H7 (cell line): ENCODE results near the gene PBRM1. TPM values are rescaled to one million over a fixed set of nuclear protein-coding genes. Genes with fewer than 3 reads are reported as not detected.
"Not testable (repeated sequence)": the region's sequence is repeated elsewhere in the genome, so short reads cannot be mapped to it uniquely, and the experiment has no call there.

Experiments used
- DNase-seq: peaks from one replicate; pipeline ENCODE4 v3.0.0; 2012
- H3K27me3 ChIP-seq: 2 replicates; pipeline ENCODE4 v1.6.0; 2011; ENCODE audit warnings: mild to moderate bottlenecking, low read length; ENCODE audit not compliant: control insufficient read depth, insufficient read depth
- H3K36me3 ChIP-seq: replicated peaks from 2 replicates; pipeline ENCODE4 v1.5.1; 2011; ENCODE audit warnings: low read length; ENCODE audit not compliant: control insufficient read depth, insufficient read depth
- H3K4me3 ChIP-seq: 2 replicates; pipeline ENCODE4 v1.5.1; 2011; ENCODE audit warnings: low read depth, mild to moderate bottlenecking, control low read depth, low read length, moderate library complexity; ENCODE audit not compliant: insufficient read depth
- total RNA-seq: library from RNA; depleted of rRNA; stranded (reverse); fragments of >200 nt; shearing (Covaris generic); gene quantifications from 2 replicates; pipeline ENCODE4 v1.2.3, GENCODE V29; 2014; rRNA removed

PBRM1 gene
- 29.1 and 39.6 TPM in 2 replicates for total RNA-seq

DNA sequence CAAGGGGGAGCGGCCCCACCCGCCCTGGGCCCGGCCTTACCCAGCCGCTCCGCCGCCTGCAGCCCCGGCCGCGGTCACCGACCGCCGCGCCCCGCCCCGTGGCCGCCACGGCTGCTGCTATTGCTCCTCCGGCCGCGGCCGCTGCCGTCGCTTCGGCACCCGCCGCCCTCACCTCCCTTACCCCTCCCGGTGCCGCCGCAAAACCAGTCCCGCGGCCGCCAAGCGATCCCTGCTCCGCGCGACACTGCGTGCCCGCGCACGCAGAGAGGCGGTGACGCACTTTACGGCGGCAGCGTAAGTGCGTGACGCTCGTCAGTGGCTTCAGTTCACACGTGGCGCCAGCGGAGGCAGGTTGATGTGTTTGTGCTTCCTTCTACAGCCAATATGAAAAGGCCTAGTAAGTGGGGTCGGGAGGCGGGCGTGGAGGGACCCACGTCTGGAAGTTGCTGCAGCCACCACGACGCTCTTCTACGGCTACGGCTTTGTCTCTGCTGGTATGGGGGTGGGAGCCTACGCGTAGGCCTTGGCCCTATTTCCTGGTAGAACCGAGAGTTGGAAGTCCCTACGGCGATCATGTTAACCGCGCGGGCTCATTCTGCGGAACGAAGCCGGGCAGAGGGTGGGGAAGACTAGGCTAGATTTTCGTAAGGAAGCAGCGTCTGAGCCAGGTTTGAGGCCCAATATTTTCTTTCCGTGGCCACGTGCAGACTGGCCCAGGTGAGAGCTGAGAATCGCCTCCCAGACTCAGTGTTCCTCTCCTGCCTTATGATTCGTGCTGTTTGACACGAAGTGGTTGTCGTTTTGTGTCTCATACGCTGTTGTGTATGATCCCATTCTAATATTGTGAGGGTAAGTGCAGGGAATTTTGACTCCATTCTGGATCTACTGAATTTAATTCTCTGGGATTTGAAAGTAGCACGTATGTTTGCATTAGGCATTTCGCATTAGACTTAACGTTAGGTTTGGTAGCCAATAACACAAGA is at the start of gene PBRM1, which contains the start of gene GNL3:
Gene PBRM1, minus strand, starts transcription at position 205 of the 983 bp plus-strand sequence.
Gene GNL3, plus strand, starts transcription at position 324 of the 983 bp plus-strand sequence. Its CDS starts 61 bp downstream, at position 385.
- H3K4me3 ChIP-seq = peak within 1 kb of the TSS; percentile 87
- H3K36me3 ChIP-seq = peaks cover 39% of the 10 kb centered on the region
- DNase-seq = peak; percentile 96
- no peaks in the 10 kb centered on the region for H3K27me3 ChIP-seq

DNA sequence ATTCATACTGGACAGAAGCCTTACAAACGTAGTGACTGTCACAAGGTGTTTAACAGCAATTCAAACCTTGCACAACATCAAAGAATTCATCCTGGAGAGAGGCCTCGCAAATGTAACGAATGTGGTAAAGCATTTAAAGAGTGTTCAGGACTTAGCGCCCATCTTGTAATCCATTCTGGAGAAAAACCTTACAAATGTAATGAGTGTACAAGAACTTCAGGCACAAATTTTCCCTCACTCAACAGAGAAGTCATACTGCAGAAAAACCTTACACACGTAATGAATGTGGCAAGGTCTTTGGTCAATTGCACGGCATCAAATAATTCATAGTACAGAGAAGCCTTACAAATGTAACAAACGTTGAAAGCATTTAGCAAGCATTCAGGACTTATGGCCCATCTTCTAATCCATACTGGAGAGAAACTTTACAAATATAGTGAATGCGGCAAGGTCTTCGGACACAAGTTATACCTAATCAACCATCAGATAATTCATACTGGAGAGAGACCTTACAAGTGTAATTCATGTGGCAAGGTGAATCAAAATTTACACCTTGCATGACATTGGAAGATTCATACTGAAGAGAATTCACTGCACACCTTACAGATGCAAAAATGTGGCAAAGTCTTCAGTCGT is 47.7 kb upstream of the PBRM1 start:
- Histone ChIP-seq H3K27me3 (no peaks in the 10 kb centered on the region), H3K36me3 (peaks cover 9% of the 10 kb centered on the region), H3K4me3 (no peak overlapping the region)
- no peak for DNase-seq

DNA sequence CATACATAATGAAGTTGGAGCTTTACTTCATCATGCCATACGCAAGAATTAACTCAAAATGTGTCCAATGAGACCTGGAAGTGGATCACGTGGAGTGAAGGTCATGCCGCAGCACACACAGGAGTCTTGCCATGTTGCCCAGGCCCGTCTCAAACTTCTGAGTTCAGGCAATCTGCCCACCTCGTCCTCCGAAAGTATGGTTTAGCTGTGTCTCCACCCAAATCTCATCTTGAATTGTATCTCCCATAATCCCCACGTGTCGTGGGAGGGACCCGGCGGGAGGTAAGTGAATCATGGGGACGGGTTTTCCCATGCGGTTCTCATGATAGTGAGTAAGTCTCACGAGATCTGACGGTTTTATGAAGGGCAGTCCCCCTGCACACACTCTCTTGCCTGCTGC is 45.9 kb upstream of the PBRM1 start:
- no peaks in the 10 kb centered on the region for H3K27me3 ChIP-seq
- no peak for DNase-seq
- H3K4me3 ChIP-seq = no peak overlapping the region
- peaks cover 9% of the 10 kb centered on the region for H3K36me3 ChIP-seq

DNA sequence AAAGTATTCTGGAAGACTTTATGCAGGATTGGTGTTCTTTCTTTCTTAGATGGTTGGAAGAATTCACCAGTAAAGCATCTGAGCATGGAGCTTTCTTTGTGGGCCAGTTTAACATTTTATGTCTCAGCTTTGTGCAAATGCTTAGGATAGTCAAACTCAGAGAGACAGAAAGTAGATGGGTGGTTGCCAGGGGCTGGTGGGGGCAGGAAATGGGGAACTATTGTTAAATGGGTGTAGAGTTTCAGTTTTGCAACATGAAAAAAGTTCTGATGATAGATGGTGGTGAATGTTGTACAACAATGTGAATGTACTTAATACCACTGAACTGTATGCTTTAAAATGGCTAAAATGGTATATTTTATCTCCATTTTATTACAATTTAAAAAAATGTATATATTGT is 45.0 kb upstream of the PBRM1 start:
- Histone ChIP-seq H3K4me3 (no peak overlapping the region), H3K27me3 (no peaks in the 10 kb centered on the region), H3K36me3 (peaks cover 7% of the 10 kb centered on the region)
- DNase-seq = no peak

DNA sequence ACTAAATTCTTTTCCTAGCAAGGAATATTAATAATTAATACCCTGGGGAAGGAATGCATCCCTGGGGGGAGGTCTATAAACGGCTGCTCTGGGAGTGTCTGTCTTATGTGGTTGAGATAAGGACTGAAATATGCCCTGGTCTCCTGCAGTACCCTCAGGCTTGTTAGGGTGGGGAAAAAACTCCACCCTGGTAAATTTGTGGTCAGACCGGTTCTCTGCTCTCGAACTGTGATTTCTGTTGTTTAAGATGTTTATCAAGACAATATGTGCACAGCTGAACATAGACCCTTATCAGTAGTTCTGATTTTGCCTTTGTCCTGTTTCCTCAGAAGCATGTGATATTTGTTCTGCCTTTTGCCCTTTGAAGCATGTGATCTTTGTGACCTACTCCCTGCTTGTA is 43.0 kb upstream of the PBRM1 start:
- not testable (repeated sequence) for H3K27me3 ChIP-seq, H3K36me3 ChIP-seq, DNase-seq, H3K4me3 ChIP-seq

DNA sequence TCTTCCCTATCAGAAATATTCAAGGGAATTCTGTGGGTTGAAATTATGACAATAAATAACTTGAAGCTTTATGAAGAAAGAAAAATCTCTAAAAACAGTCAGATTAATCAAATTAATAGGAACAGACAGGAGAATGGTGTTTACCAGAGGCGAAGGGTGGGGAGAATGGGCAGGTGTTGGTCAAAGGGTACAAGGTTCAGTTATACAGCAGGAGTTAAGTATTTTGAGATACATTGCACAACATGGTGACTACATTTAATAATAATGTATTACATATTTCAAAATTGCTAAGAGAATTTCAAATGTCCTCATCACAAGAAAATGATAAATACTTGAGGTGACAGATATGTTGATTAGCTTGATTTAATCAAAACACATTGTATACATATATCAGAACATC is 38.8 kb upstream of the PBRM1 start:
- Histone ChIP-seq H3K27me3 (no peaks in the 10 kb centered on the region), H3K36me3 (no peaks in the 10 kb centered on the region), H3K4me3 (no peak overlapping the region)
- no peak for DNase-seq

DNA sequence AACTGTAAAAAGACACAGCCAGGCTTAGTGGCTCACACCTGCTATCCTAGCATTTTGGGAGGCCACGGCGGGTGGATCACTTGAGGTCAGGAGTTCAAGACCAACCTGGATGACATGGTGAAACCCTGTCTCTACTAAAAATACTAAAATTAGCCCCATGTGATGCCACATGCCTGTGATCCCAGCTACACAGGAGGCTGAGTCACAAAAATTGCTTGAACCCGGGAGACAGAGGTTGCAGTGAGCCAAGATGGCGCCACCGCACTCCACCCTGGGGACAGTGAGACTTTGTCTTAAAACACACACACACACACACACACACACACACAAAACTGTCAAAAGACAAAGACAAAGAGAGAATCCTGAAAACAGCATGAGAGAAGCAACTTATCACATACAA is 38.2 kb upstream of the PBRM1 start:
- Histone ChIP-seq H3K4me3 (no peak overlapping the region), H3K27me3 (no peaks in the 10 kb centered on the region), H3K36me3 (no peaks in the 10 kb centered on the region)
- no peak for DNase-seq

DNA sequence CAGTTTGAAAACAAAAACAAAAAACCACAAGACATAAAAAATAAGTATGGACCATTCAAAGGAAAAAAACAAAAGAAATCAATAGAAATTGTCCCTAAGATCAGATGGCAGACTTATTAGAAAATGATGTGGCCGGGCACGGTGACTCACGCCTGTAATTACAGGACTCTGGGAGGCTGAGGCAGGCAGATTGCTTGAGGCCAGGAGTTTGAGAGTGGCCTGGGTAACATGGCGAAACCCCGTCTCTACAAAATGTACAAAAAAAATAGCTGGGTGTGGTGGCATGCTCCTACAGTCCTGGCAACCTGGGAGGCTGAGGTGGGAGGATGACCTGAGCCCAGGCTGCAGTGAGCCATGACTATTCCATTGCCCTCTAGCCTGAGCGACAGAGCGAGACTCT is 36.8 kb upstream of the PBRM1 start:
- Histone ChIP-seq H3K27me3 (no peaks in the 10 kb centered on the region), H3K36me3 (no peaks in the 10 kb centered on the region; the same call in 1 of the 2 replicates), H3K4me3 (no peak overlapping the region)
- DNase-seq = no peak

DNA sequence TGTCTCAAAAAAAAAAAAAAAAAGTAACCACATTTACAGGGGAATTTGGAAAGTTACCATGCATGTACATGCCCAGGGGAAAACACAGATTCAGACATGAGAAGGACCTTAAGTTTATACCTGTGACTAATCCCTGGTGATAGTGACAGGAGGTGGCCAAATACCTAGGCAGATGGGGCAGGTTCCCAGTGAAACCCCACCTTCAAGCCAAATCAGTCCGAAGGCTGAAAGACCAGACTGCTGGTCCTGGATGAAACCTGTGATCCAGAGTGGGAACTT is 36.0 kb upstream of the PBRM1 start:
- no peaks in the 10 kb centered on the region; the same call in 1 of the 2 replicates for H3K36me3 ChIP-seq
- no peak overlapping the region for H3K4me3 ChIP-seq
- DNase-seq = no peak
- H3K27me3 ChIP-seq = no peaks in the 10 kb centered on the region

DNA sequence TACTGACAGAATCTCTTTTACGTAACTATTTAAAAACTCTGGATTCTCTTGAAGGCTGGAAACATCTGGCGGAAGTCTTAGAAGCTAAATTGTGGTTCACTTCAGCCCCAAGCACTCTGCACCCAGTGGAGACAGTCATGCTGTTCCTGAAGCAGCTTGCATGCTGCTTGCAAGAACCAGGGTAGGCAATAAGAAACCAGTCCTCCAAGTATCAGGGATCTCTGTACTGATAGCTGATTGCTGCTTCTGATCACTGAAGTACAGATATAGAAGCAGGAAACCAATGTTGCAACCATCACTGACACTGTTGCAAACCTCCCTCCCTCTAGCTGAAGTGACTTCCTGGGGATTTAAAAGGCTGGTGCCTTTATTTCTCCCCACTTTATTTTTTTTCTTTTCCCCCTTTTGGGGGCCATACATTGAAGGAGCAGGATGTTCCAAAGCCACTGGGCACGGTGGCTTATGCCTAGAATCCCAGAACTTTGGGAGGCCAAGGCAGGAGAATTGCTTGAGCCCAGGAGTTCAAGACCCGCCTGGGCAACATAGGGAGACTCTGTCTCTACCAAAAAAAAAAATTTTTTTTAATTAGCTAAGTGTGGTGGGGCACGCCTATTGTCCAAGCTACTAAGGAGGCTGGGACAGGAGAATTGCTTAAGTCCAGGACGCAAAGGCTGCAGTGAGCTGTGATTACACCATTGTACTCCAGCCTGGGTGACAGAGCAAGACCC is 35.5 kb upstream of the PBRM1 start:
- Histone ChIP-seq H3K4me3 (no peak overlapping the region), H3K36me3 (no peaks in the 10 kb centered on the region; the same call in 1 of the 2 replicates), H3K27me3 (no peaks in the 10 kb centered on the region)
- DNase-seq = no peak

DNA sequence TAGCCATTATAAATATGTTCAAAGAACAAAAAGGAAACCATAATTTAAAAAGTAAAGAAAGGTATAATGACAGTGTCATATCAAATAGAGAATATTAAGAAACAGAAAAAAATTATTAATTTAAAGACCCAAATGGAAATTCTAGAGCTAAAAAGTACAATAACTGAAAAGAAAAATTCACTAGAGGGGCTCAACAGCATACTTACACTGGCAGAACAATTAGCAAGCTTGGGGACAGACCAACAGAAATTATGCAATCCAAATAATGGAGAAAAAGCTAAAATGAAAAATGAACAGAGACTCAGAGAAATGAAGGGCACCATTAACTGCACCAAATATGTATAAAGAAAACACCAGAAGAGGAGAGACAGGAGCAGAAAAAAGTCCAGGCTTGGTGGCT is 33.9 kb upstream of the PBRM1 start:
- H3K4me3 ChIP-seq = no peak overlapping the region
- DNase-seq = no peak

DNA sequence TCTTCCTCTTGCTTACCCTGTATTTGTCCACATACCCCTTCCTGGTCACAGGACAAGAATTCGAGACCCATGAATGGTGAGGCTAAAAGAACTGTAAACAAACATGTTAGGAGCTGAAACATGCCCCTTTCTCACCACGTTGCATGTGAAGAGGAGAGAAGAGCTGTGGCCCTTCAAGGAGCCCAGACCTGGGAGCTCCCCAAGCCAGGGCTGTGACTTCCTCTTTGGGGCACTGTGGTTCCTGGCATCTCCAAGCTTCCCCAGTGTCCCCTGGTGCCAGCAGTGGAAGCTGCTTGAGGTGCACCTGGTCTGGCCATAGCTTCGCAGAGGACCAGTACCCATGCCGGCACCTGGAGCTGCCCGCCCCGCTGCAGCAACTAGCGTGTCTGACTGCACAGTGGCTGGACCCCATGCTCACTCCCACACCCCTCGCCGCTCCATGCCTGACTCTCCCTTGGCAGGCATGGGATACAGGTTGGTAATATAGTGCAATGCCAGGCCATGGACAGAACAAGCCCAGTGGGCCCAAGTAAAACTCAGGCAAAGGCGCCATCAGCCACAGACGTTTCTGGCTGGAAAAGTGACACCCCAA is 30.1 kb upstream of the PBRM1 start:
- Histone ChIP-seq H3K36me3 (peaks cover 2% of the 10 kb centered on the region; the same call in 1 of the 2 replicates), H3K27me3 (no peaks in the 10 kb centered on the region), H3K4me3 (no peak overlapping the region)
- no peak for DNase-seq

More for the DNA sequence above, 33.9 kb upstream of the PBRM1 start:
- H3K36me3 ChIP-seq = no peaks in the 10 kb centered on the region; the same call in 1 of the 2 replicates
- H3K27me3 ChIP-seq = no peaks in the 10 kb centered on the region

DNA sequence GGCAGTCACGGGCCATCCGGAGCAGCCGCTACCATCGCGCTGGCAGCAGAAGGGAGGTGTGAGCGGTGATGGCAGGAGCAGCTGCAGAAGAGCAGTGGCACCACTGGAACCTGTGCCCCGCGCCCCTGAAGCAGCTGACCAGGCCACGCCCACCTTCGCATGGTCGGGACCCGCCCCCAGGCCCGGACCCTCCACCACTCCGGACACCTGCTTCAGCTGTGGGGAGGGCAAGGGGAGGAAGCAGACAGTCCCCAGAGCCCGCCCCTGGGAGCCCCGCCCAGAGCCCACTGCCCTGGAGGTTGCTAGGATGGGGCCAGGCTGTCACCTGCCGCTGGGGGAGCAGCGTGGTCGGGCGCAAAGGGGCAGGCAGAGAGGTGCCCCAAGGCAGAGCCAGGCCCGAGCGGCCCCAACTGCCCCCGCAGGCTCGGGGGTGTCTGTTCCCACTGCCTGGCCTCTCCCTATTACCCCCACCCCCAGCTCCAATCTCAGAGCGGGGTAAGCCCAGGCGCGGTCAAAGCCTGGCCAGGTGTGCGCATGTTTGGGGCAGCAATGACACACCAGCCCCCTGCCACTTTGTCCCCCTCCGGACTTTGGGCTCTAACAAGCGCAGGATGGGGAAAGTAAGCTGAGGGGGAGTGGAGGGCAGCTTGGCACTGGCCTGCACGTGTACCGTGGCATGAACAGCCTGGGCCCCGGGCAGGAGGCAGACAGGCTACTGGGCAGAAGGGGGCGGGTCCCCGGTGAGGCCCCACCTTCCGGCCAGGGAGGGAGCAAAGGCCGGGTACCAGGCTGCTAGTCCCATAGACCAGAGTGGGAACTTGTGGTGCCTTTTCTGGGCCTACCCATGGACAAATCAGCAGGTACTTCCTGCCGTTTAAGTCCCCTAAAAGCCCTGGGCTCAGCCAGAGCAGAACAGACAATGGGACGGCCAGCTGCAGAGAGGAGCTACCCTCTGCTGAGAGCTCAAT is 28.9 kb upstream of the PBRM1 start:
- Histone ChIP-seq H3K4me3 (peak overlapping the region; percentile 50), H3K27me3 (no peaks in the 10 kb centered on the region), H3K36me3 (peaks cover 2% of the 10 kb centered on the region)
- DNase-seq = peak; percentile 98
